ENCODE results near the gene RAP1GAP2.

DNA sequence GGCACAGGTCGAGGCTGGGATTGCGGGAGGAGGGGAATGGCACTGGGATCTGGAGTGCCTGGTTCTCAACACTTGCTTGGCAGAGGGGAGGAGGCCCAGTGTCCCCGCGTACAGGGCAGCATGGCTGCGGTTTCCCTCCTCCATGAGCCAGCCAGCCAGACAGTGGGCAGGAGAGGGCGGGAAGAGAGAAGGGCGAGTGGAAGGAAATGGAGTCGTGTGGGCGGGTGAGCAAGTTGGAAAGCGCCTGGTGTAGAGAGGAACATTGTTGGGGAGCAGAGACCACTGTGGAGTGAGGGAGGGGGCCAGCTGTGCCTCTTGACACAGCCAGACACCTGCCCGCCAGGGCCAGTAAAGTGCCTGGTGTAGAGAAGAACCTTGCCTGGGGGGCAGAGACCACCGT, 136.7 kb downstream of the RAP1GAP2 start:
- TF ChIP-seq, protein P1, sequence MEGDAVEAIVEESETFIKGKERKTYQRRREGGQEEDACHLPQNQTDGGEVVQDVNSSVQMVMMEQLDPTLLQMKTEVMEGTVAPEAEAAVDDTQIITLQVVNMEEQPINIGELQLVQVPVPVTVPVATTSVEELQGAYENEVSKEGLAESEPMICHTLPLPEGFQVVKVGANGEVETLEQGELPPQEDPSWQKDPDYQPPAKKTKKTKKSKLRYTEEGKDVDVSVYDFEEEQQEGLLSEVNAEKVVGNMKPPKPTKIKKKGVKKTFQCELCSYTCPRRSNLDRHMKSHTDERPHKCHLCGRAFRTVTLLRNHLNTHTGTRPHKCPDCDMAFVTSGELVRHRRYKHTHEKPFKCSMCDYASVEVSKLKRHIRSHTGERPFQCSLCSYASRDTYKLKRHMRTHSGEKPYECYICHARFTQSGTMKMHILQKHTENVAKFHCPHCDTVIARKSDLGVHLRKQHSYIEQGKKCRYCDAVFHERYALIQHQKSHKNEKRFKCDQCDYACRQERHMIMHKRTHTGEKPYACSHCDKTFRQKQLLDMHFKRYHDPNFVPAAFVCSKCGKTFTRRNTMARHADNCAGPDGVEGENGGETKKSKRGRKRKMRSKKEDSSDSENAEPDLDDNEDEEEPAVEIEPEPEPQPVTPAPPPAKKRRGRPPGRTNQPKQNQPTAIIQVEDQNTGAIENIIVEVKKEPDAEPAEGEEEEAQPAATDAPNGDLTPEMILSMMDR (IDR thresholded peaks at IDR 0.05; ENCODE audit: insufficient read depth, low read depth, low read length): no peak
- TF ChIP-seq EZH2 (IDR thresholded peaks at IDR 0.05; ENCODE audit: insufficient read depth, low read length): no peak
